K562 (cell line): ENCODE measurements around the gene MYMX. TPM values are rescaled to one million over a fixed set of nuclear protein-coding genes. Genes with fewer than 3 reads are reported as not detected.

Experiments used
- CEBPG ChIP-seq, 3 experiments: fragments of 200-800 bp in 1 of 3; sonication (Bioruptor generic) in 1 of 3; sonication (generic) in 1 of 3; formaldehyde crosslinking in 1 of 3; IDR thresholded peaks in 2 of 3; conservative IDR thresholded peaks in 1 of 3; 2 replicates each; pipeline versions ENCODE4 v1.6.1 to v1.8.0; 2016 to 2022; ENCODE audit warnings: missing compliant biosample characterization in 2 of 3, missing genetic modification characterization in 2 of 3, mild to moderate bottlenecking in 1 of 3, missing genetic modification reagents in 1 of 3
- CHD1 ChIP-seq: fragments of 200-600 bp; sonication (generic); IDR thresholded peaks from one replicate; pipeline ENCODE4 v1.6.1; 2012; ENCODE audit warnings: mild to moderate bottlenecking, moderate library complexity, low read length, inconsistent platforms
- CREBBP ChIP-seq: IDR thresholded peaks from one replicate; pipeline ENCODE4 v1.6.1; 2012; ENCODE audit warnings: low read depth, mild to moderate bottlenecking, control low read depth, inconsistent platforms, low read length
- CSDE1 ChIP-seq, 2 experiments: fragments of 450-650 bp; IDR thresholded peaks; 2 replicates each; pipeline ENCODE4 v1.6.1; 2016; ENCODE audit warnings: mild to moderate bottlenecking in 1 of 2
- ESRRA ChIP-seq: fragments of 450-650 bp; IDR thresholded peaks from 2 replicates; pipeline ENCODE4 v1.6.1; 2014; ENCODE audit warnings: low read depth, mild to moderate bottlenecking, moderate library complexity, borderline replicate concordance
- ETV1 ChIP-seq: fragments of 450-650 bp; conservative IDR thresholded peaks from 2 replicates; pipeline ENCODE4 v1.6.1; 2016; ENCODE audit warnings: missing genetic modification characterization, control low read depth, low read depth, missing compliant biosample characterization
- GABPB1 ChIP-seq: sonication (generic); formaldehyde crosslinking; IDR thresholded peaks from 2 replicates; pipeline ENCODE4 v1.8.0; 2022; ENCODE audit warnings: mild to moderate bottlenecking, missing genetic modification reagents
- GMEB1 ChIP-seq: fragments of 250-450 bp; sonication (Bioruptor Pico); IDR thresholded peaks from 2 replicates; pipeline ENCODE4 v1.4.0; 2020; ENCODE audit warnings: mild to moderate bottlenecking
- HEY1 ChIP-seq: fragments of 250-450 bp; sonication (Bioruptor Pico); IDR thresholded peaks from 2 replicates; pipeline ENCODE4 v1.5.0; 2020; ENCODE audit warnings: mild to moderate bottlenecking, moderate library complexity, borderline replicate concordance
- HNRNPLL ChIP-seq: fragments of 200-400 bp; formaldehyde crosslinking; IDR thresholded peaks from 2 replicates; pipeline ENCODE4 v1.6.1; 2017; ENCODE audit warnings: low read length, low read depth, mild to moderate bottlenecking; ENCODE audit not compliant: poor library complexity, severe bottlenecking
- HSF4 ChIP-seq: fragments of 250-450 bp; sonication (Bioruptor Pico); IDR thresholded peaks from 2 replicates; pipeline ENCODE4 v2.1.2; 2022; ENCODE audit warnings: mild to moderate bottlenecking, moderate library complexity, borderline replicate concordance
- MBD2 ChIP-seq: sonication (generic); IDR thresholded peaks from 2 replicates; pipeline ENCODE4 v1.6.1; 2016; ENCODE audit warnings: low read depth, borderline replicate concordance
- MECOM ChIP-seq: fragments of 250-450 bp; sonication (Bioruptor Pico); IDR thresholded peaks from 2 replicates; pipeline ENCODE4 v1.8.0; 2022; ENCODE audit warnings: inconsistent platforms
- NCOA1 ChIP-seq: fragments of 450-650 bp; IDR thresholded peaks from 2 replicates; pipeline ENCODE4 v1.6.1; 2016; ENCODE audit warnings: low read depth
- NEUROD1 ChIP-seq: fragments of 150-350 bp; IDR thresholded peaks from 2 replicates; pipeline ENCODE4 v1.6.1; 2014; ENCODE audit warnings: borderline replicate concordance, low read length, low read depth; ENCODE audit not compliant: partially characterized antibody
- NR1H2 ChIP-seq: sonication (generic); formaldehyde crosslinking; IDR thresholded peaks from 2 replicates; pipeline ENCODE4 v1.4.0; 2020; ENCODE audit warnings: mild to moderate bottlenecking, missing genetic modification reagents
- NRF1 ChIP-seq, 2 experiments: fragments of 450-650 bp; IDR thresholded peaks in 1 of 2; conservative IDR thresholded peaks in 1 of 2; 2 replicates each; pipeline ENCODE4 v1.6.1; 2014; ENCODE audit warnings: mild to moderate bottlenecking in 2 of 2
- RBM14 ChIP-seq: fragments of 200-400 bp; formaldehyde crosslinking; IDR thresholded peaks from 2 replicates; pipeline ENCODE4 v1.6.1; 2018; ENCODE audit warnings: low read depth, mild to moderate bottlenecking, low read length, moderate library complexity, borderline replicate concordance; ENCODE audit not compliant: insufficient read depth
- SMAD3 ChIP-seq: fragments of 450-650 bp; formaldehyde crosslinking; conservative IDR thresholded peaks from 2 replicates; pipeline ENCODE4 v1.4.0; 2020; ENCODE audit warnings: mild to moderate bottlenecking
- TBP ChIP-seq: optimal IDR thresholded peaks from 2 replicates; pipeline ENCODE3; 2011; ENCODE audit warnings: low read depth, low read length, improper control_type of control experiment
- TEAD1 ChIP-seq, 2 experiments: fragments of 450-650 bp in 1 of 2; sonication (generic) in 1 of 2; formaldehyde crosslinking; IDR thresholded peaks; 2 replicates each; pipeline versions ENCODE4 v1.4.0 to v1.8.0; 2020 to 2022; ENCODE audit warnings: mild to moderate bottlenecking in 2 of 2, missing genetic modification reagents in 1 of 2
- ZBTB49 ChIP-seq: sonication (generic); formaldehyde crosslinking; IDR thresholded peaks from 2 replicates; pipeline ENCODE4 v1.8.0; 2022; ENCODE audit warnings: missing genetic modification reagents, mild to moderate bottlenecking, borderline replicate concordance
- ZNF224 ChIP-seq: sonication (generic); formaldehyde crosslinking; IDR thresholded peaks from 2 replicates; pipeline ENCODE4 v1.8.0; 2022; ENCODE audit warnings: mild to moderate bottlenecking, missing genetic modification reagents
- ZNF584 ChIP-seq: fragments of 200-800 bp; sonication (Bioruptor generic); IDR thresholded peaks from 2 replicates; pipeline ENCODE4 v1.6.1; 2016; ENCODE audit warnings: low read depth, mild to moderate bottlenecking, missing genetic modification characterization, missing compliant biosample characterization
- ZNF79 ChIP-seq: fragments of 250-450 bp; sonication (Bioruptor Pico); IDR thresholded peaks from 2 replicates; pipeline ENCODE4 v1.4.0; 2020; ENCODE audit warnings: low read depth, mild to moderate bottlenecking, moderate library complexity
- polyA plus RNA-seq, 8 experiments: library from polyadenylated mRNA; depleted of rRNA in 4 of 8; stranded (reverse) in 5 of 8; unstranded in 3 of 8; fragments of >200 nt; fragmentation: Nextera tagmentation in 2 of 8; fragmentation: Illumina TruSeq in 1 of 8; extraction: Ambion mirVana in 2 of 8; extraction: Trizol in 1 of 8; gene quantifications; 2 replicates each; pipeline versions ENCODE4 v1.2.1 to v1.2.3, GENCODE V29; 2011 to 2014; ENCODE audit warnings: inconsistent platforms in 1 of 8, missing spikeins in 1 of 8
- total RNA-seq, 7 experiments: library from RNA; depleted of rRNA in 6 of 7; stranded (reverse); fragments of >200 nt in 6 of 7; fragmentation: Illumina TruSeq in 2 of 7; extraction: Trizol in 2 of 7; gene quantifications; 2 replicates each; pipeline versions ENCODE4 v1.2.1 to v1.2.3, GENCODE V29; 2011 to 2021; ENCODE audit warnings: low replicate concordance in 1 of 7

The MYMX gene
- total and polyA plus RNA-seq, 9 of the 15 experiments (the other 6 are each of a cell fraction or from before 2014, with no cell fraction given) = 0.12 TPM; not detected in 8

GRCh38 chr6:44245912-44246662 lies 29.4 kb downstream of the MYMX start (continued):
- TF ChIP-seq MBD2 (0 out of 2 replicates have a peak, but pooled peaks have one; percentile 1), ETV1 (0 out of 2 replicates have a peak, but pooled peaks have one; percentile 11), HSF4 (CRISPR knock-in tag) (no peak), NR1H2 (CRISPR knock-in tag) (no peak), RBM14 (no peak), ZBTB49 (CRISPR knock-in tag) (no peak), SMAD3 (CRISPR knock-in tag) (no peak), GMEB1 (CRISPR knock-in tag) (peak; percentile 37), CSDE1 (IDR thresholded peaks at IDR 0.05) (no peak), TEAD1 (CRISPR knock-in tag; IDR thresholded peaks at IDR 0.05) (no peak; a peak in 1 of 4 replicates), MECOM (CRISPR knock-in tag) (no peak), NCOA1 (no peak; the same call in 1 of the 2 replicates), CREBBP (no peak), HNRNPLL (peak; percentile 59), NEUROD1 (peak; percentile 55), ZNF224 (CRISPR knock-in tag) (no peak), NRF1 (conservative IDR thresholded peaks at IDR 0.05 in 1 of 2, IDR thresholded peaks at IDR 0.05 in 1 of 2) (peak; percentile 59 to 64), CHD1 (peak; percentile 52), ZNF79 (no peak), CEBPG (CRISPR knock-in tag; IDR thresholded peaks at IDR 0.05) (no peak), CEBPG (tag; conservative IDR thresholded peaks at IDR 0.05 in 1 of 2, IDR thresholded peaks at IDR 0.05 in 1 of 2) (no peak), ESRRA (peak; percentile 72; the same call in 1 of the 2 replicates), HEY1 (CRISPR knock-in tag) (no peak), TBP (no peak), GABPB1 (CRISPR knock-in tag) (peak; percentile 38; the same call in 1 of the 2 replicates), ZNF584 (CRISPR knock-in tag) (no peak)
